ENCODE data around the gene UBE2Q2.
"Not testable (repeated sequence)": the region's sequence is repeated elsewhere in the genome, so short reads cannot be mapped to it uniquely, and the experiment has no call there.

Gene UBE2Q2

GRCh38 chr15:75827691-75828090 is 15.6 kb upstream of the UBE2Q2 start:
- no peak for DNase-seq

- no peak for DNase-seq
Measured at GRCh38 chr15:75828429-75828828, 14.8 kb upstream of the UBE2Q2 start.

GRCh38 chr15:75830910-75831805 is 12.1 kb upstream of the UBE2Q2 start:
- no peak for DNase-seq

- no peak for DNase-seq
Measured at GRCh38 chr15:75831806-75832102, 11.5 kb upstream of the UBE2Q2 start.

- no peak for DNase-seq
Measured at GRCh38 chr15:75832114-75832513, 11.1 kb upstream of the UBE2Q2 start.

GRCh38 chr15:75834021-75834420 is 9.2 kb upstream of the UBE2Q2 start:
- no peak for DNase-seq

GRCh38 chr15:75835990-75836958 is 7.0 kb upstream of the UBE2Q2 start:
- DNase-seq, result no peak

GRCh38 chr15:75836959-75837334 is 6.3 kb upstream of the UBE2Q2 start:
- DNase-seq, result peak; percentile 61

- DNase-seq, result no peak
Measured at GRCh38 chr15:75840659-75841058, 2.6 kb upstream of the UBE2Q2 start.

GRCh38 chr15:75841626-75842025 is 1.6 kb upstream of the UBE2Q2 start:
- no peak for DNase-seq

- peak; percentile 63 for DNase-seq
Measured at GRCh38 chr15:75843678-75844581, 683 bp downstream of the UBE2Q2 start.

GRCh38 chr15:75844629-75845335 is 1.5 kb downstream of the UBE2Q2 start:
- no peak for DNase-seq

GRCh38 chr15:75849167-75849566 is 5.9 kb downstream of the UBE2Q2 start:
- no peak for DNase-seq

GRCh38 chr15:75850708-75851107 is 7.5 kb downstream of the UBE2Q2 start:
- no peak for DNase-seq

GRCh38 chr15:75851566-75851965 is 8.3 kb downstream of the UBE2Q2 start:
- DNase-seq, result not testable (repeated sequence)

- DNase-seq, result no peak
Measured at GRCh38 chr15:75857886-75858285, 14.6 kb downstream of the UBE2Q2 start.

- DNase-seq, result no peak
Measured at GRCh38 chr15:75861750-75862402, 18.6 kb downstream of the UBE2Q2 start.

GRCh38 chr15:75862796-75863195 is 19.5 kb downstream of the UBE2Q2 start:
- no peak for DNase-seq

- DNase-seq, result no peak
Measured at GRCh38 chr15:75864213-75865059, 21.2 kb downstream of the UBE2Q2 start.

- not testable (repeated sequence) for DNase-seq
Measured at GRCh38 chr15:75866045-75866444, 22.8 kb downstream of the UBE2Q2 start.

- DNase-seq, result no peak
Measured at GRCh38 chr15:75866916-75867315, 23.7 kb downstream of the UBE2Q2 start.
